ENCODE measurements around the gene YAP1. TPM values are rescaled to one million over a fixed set of nuclear protein-coding genes. Genes with fewer than 3 reads are reported as not detected.

Gene YAP1
- polyA plus RNA-seq, 1 experiment, result 139 TPM

GRCh38 chr11:102097186-102097585, 13.1 kb upstream of the YAP1 start:
- no peaks in the 10 kb centered on the region; the same call in 1 of the 2 replicates for H3K27me3 ChIP-seq (ENCODE audit: control insufficient read depth, insufficient read depth, low read length)
- no peak for TF ChIP-seq CTCF (IDR thresholded peaks at IDR 0.05; ENCODE audit: insufficient read depth, low read depth, low read length)
- CTCF ChIA-PET, result interaction anchor here (1.0 kb wide), 1 partner anchor 44 kb away, joined by 3 read pairs; no protein-coding TSS in a partner anchor
- no peak overlapping the region for H3K4me3 ChIP-seq (ENCODE audit: low read depth, low read length)
- DNase-seq (ENCODE audit: low read depth), result no peak
- POLR2A ChIA-PET, result no interaction called here
- no peaks in the 10 kb centered on the region for H3K36me3 ChIP-seq (ENCODE audit: control insufficient read depth, insufficient read depth, low read length)

DNA sequence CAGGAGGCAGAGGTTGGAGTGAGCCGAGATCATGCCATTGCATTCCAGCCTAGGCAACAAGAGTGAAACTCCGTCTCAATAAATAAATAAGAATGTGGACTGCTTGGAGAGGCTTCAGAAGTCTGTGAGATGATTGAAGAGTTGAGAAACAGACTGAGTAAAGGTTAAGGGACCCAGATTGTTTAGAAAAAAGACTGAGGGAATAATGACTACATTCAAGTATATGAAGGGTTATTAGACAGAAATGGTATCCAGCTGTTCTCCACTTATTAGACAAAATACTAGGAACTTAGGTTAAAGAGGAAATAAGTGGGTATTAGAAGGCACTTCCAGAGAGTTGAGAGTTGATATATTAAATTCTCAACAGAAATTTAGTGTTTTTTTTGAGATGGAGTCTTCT, 10.5 kb upstream of the YAP1 start:
- DNase-seq (ENCODE audit: low read depth), result no peak
- CTCF ChIA-PET, result no interaction called here
- H3K27me3 ChIP-seq (ENCODE audit: control insufficient read depth, insufficient read depth, low read length), result no peaks in the 10 kb centered on the region
- no peaks in the 10 kb centered on the region for H3K36me3 ChIP-seq (ENCODE audit: control insufficient read depth, insufficient read depth, low read length)
- H3K4me3 ChIP-seq (ENCODE audit: low read depth, low read length), result no peak overlapping the region
- no peak for TF ChIP-seq CTCF (IDR thresholded peaks at IDR 0.05; ENCODE audit: insufficient read depth, low read depth, low read length)
- POLR2A ChIA-PET, result no interaction called here

DNA sequence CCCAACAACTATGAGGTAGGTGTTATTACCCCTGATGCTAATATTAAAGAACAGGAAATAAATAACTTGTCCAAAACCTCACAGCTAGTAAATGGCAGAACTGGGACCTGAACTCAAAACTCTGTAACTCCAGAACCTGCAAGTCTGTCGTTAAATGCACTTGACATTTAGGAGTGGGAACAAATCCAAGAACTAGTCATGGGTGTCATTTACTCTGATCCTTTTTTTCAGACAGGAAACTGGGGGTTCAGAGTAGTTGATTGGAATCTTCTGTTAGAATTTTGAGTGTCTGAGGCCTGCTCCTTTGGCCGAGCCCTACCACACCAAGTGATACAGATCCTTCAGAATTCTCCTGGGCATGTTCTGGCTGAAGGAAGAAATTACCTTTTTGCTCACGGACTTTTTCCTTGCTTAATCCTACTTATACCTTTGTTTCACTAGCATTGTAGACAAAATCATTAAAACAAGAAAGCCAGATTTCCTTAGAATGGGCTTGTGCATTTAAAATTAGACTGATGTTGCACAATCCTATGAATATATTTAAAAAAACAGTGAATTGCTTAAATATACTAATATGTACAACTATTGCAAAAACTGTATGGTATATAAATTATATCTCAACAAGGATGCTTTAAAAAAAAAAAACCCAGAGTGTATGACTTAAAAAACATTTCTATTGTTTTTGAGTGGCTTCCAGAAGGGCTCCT, 1.4 kb upstream of the YAP1 start:
- Histone ChIP-seq H3K36me3 (ENCODE audit: control insufficient read depth, insufficient read depth, low read length) (no peaks in the 10 kb centered on the region), H3K4me3 (ENCODE audit: low read depth, low read length) (peak overlapping the region; percentile 96), H3K27me3 (ENCODE audit: control insufficient read depth, insufficient read depth, low read length) (no peaks in the 10 kb centered on the region)
- DNase-seq (ENCODE audit: low read depth), result no peak
- POLR2A ChIA-PET, result no interaction called here
- CTCF ChIA-PET, result no interaction called here
- no peak for TF ChIP-seq CTCF (IDR thresholded peaks at IDR 0.05; ENCODE audit: insufficient read depth, low read depth, low read length)

GRCh38 chr11:102110761-102111010, 439 bp downstream of the YAP1 start:
- H3K27me3 ChIP-seq (ENCODE audit: control insufficient read depth, insufficient read depth, low read length), result no peaks in the 10 kb centered on the region
- ChIA-PET POLR2A (no interaction called here), CTCF (no interaction called here)
- H3K4me3 ChIP-seq (ENCODE audit: low read depth, low read length), result peak overlapping the region; percentile 96
- no peak for DNase-seq (ENCODE audit: low read depth)
- TF ChIP-seq CTCF (IDR thresholded peaks at IDR 0.05; ENCODE audit: insufficient read depth, low read depth, low read length), result no peak
- no peaks in the 10 kb centered on the region for H3K36me3 ChIP-seq (ENCODE audit: control insufficient read depth, insufficient read depth, low read length)

DNA sequence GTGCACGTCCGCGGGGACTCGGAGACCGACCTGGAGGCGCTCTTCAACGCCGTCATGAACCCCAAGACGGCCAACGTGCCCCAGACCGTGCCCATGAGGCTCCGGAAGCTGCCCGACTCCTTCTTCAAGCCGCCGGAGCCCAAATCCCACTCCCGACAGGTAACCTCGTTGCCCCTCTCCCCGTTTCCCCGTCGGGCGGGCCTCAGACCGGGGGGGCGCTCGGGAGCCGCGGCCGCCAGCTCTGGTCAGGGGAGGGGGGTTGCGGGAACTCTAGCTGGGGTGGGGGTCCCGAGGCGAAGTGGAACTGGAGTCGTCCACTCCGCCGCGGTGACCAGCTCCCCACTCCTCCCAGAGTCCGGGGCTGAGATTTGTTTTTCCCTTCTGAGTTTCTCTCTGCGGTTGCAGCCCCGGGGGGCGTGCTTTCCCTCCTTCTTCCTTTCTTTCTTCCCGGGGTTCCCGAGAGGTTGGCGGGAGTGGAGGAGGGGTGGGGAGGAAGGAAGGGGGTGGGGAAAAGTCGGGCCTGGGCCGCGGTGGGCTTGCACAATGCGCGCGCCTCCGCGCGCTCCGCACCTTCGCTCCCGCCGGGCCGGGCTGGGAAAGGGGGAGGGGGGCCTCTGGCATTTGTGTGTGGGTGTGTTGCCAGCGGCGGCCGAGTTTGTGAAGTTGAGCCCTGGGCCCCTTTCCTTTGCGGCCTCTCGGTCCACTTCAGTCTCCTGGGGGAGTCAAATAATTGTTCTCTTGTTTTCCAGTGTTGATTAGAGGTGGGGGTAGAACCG, 952 bp downstream of the YAP1 start:
- ChIA-PET POLR2A (no interaction called here), CTCF (no interaction called here)
- Histone ChIP-seq H3K27me3 (ENCODE audit: control insufficient read depth, insufficient read depth, low read length) (no peaks in the 10 kb centered on the region), H3K4me3 (ENCODE audit: low read depth, low read length) (peak overlapping the region; percentile 96), H3K36me3 (ENCODE audit: control insufficient read depth, insufficient read depth, low read length) (no peaks in the 10 kb centered on the region)
- peak; percentile 41 for TF ChIP-seq CTCF (IDR thresholded peaks at IDR 0.05; ENCODE audit: insufficient read depth, low read depth, low read length)
- DNase-seq (ENCODE audit: low read depth), result no peak
